DND-41 (cell line): ENCODE data around the gene TSTD2.

Experiments
- ATAC-seq: fragments of 200-7000 bp; cut with Tn5 transposase; 3 replicates; pipeline ENCODE4 v1.9.1; 2021; ENCODE audit warnings: low read depth; ENCODE audit not compliant: insufficient read depth
- DNase-seq: peaks from one replicate; pipeline ENCODE4 v3.0.0-alpha.2; 2020
- H2AFZ ChIP-seq: 2 replicates; pipeline ENCODE4 v1.6.0; 2012; ENCODE audit warnings: low read depth, low read length
- H3K27ac ChIP-seq: 2 replicates; pipeline ENCODE4 v1.5.1; 2012; ENCODE audit warnings: low read length, inconsistent platforms
- H3K27me3 ChIP-seq: fragments of 200-600 bp; sonication (generic); 2 replicates; pipeline ENCODE4 v1.6.0; 2012; ENCODE audit warnings: low read length, mild to moderate bottlenecking, inconsistent platforms; ENCODE audit not compliant: insufficient read depth, poor library complexity
- H3K36me3 ChIP-seq: 2 replicates; pipeline ENCODE4 v1.5.1; 2012; ENCODE audit warnings: low read length, inconsistent platforms; ENCODE audit not compliant: insufficient read depth
- H3K4me1 ChIP-seq: 2 replicates; pipeline ENCODE4 v1.5.1; 2012; ENCODE audit warnings: mild to moderate bottlenecking, low read length; ENCODE audit not compliant: insufficient read depth
- H3K4me2 ChIP-seq: 2 replicates; pipeline ENCODE4 v1.6.0; 2012; ENCODE audit warnings: mild to moderate bottlenecking, moderate library complexity, low read length, inconsistent platforms; ENCODE audit not compliant: insufficient read depth
- H3K4me3 ChIP-seq, 2 experiments: fragments of 200-600 bp in 1 of 2; shearing (Covaris generic) in 1 of 2; 2 replicates each; pipeline ENCODE4 v1.5.1; 2012 to 2016; ENCODE audit warnings: inconsistent platforms in 2 of 2, low read length in 2 of 2, mild to moderate bottlenecking in 2 of 2, low read depth in 1 of 2, moderate library complexity in 1 of 2
- H3K79me2 ChIP-seq: 2 replicates; pipeline ENCODE4 v1.6.0; 2012; ENCODE audit warnings: low read length, inconsistent platforms; ENCODE audit not compliant: insufficient read depth
- H3K9ac ChIP-seq: 2 replicates; pipeline ENCODE4 v1.6.0; 2012; ENCODE audit warnings: low read depth, mild to moderate bottlenecking, inconsistent platforms, low read length, moderate library complexity
- H3K9me3 ChIP-seq: 2 replicates; pipeline ENCODE4 v1.5.1; 2012; ENCODE audit warnings: low read length, moderate library complexity, mild to moderate bottlenecking, inconsistent platforms; ENCODE audit not compliant: insufficient read depth, severe bottlenecking
- H4K20me1 ChIP-seq: 2 replicates; pipeline ENCODE4 v1.6.0; 2012; ENCODE audit warnings: low read length; ENCODE audit not compliant: insufficient read depth
- EZH2 ChIP-seq: IDR thresholded peaks from 3 replicates; pipeline ENCODE4 v1.6.1; 2012; ENCODE audit warnings: borderline replicate concordance, low read depth, mild to moderate bottlenecking, moderate library complexity, low read length, inconsistent platforms; ENCODE audit not compliant: severe bottlenecking
- TF ChIP-seq, protein P1 (sequence below): IDR thresholded peaks from 2 replicates; pipeline ENCODE4 v1.5.1; 2012; ENCODE audit warnings: borderline replicate concordance, low read length, moderate library complexity, mild to moderate bottlenecking; ENCODE audit not compliant: poor library complexity, severe bottlenecking; ENCODE audit errors: extremely low read depth

TSTD2 gene

DNA sequence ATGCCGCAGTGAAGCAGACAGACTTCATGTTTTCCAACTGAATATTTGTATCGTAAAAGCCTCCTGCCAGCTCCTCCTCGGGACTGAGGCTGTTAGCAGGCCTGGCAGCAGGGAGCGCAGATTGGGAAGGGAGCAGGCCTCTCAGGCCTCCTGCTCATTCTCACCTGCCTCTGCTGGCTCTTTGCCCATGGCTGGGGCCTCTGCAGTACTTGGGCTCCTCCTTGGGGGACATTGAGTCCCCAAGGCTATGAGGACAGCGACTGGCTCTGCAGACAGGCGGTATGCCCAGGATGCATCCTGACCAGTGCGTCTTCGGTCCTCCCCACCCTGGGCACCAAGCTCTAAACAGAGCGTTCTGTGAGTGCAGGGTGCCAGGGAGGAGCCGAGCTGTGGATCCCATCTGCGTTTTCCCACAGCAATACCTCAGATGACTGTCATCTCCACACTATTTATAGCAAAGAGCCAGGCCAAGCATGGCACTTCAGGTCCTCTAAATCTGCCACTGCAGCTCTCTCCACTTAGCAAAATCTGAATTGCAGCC, 38.7 kb downstream of the TSTD2 start:
- H3K9me3 ChIP-seq, result no peaks in the 10 kb centered on the region
- ATAC-seq (no peak), DNase-seq (no peak)
- TF ChIP-seq, protein P1, sequence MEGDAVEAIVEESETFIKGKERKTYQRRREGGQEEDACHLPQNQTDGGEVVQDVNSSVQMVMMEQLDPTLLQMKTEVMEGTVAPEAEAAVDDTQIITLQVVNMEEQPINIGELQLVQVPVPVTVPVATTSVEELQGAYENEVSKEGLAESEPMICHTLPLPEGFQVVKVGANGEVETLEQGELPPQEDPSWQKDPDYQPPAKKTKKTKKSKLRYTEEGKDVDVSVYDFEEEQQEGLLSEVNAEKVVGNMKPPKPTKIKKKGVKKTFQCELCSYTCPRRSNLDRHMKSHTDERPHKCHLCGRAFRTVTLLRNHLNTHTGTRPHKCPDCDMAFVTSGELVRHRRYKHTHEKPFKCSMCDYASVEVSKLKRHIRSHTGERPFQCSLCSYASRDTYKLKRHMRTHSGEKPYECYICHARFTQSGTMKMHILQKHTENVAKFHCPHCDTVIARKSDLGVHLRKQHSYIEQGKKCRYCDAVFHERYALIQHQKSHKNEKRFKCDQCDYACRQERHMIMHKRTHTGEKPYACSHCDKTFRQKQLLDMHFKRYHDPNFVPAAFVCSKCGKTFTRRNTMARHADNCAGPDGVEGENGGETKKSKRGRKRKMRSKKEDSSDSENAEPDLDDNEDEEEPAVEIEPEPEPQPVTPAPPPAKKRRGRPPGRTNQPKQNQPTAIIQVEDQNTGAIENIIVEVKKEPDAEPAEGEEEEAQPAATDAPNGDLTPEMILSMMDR, result no peak
- TF ChIP-seq EZH2, result no peak
- no peak overlapping the region for H3K9ac ChIP-seq
- H3K4me1 ChIP-seq, result peaks cover 6% of the 10 kb centered on the region; the same call in 1 of the 2 replicates
- H3K27me3 ChIP-seq, result peaks cover 4% of the 10 kb centered on the region
- H2AFZ ChIP-seq, result no peak overlapping the region
- H3K79me2 ChIP-seq, result no peaks in the 10 kb centered on the region
- H3K27ac ChIP-seq, result no peak overlapping the region
- H3K4me3 ChIP-seq, result no peak overlapping the region
- no peaks in the 10 kb centered on the region for H4K20me1 ChIP-seq
- no peak overlapping the region for H3K4me2 ChIP-seq
- peaks cover 2% of the 10 kb centered on the region; the same call in 1 of the 2 replicates for H3K36me3 ChIP-seq

DNA sequence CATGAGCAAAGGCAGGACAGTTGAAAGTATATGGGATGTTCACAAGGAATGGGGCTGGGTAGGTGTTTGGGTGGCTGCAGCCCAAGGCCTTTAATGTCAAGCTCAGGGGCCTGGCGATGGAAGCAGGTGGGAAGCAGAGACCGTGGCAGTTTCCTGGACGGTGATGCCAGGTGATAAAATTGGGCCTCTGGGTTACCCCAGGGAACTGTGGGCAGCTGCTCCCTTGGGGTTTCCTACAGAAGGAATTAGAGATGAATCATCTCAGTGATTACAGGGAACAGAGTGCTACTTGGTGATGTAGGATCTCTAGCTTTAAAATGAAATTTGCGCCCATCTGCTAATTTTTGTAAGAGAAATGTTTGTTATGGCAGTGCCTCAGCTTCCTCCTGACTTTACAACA, 39.2 kb downstream of the TSTD2 start:
- no peaks in the 10 kb centered on the region for H3K79me2 ChIP-seq
- H3K36me3 ChIP-seq, result no peaks in the 10 kb centered on the region
- no peak overlapping the region for H3K27ac ChIP-seq
- H2AFZ ChIP-seq, result no peak overlapping the region
- H4K20me1 ChIP-seq, result no peaks in the 10 kb centered on the region
- peaks cover 6% of the 10 kb centered on the region; the same call in 1 of the 2 replicates for H3K4me1 ChIP-seq
- peaks cover 4% of the 10 kb centered on the region for H3K27me3 ChIP-seq
- H3K9ac ChIP-seq, result no peak overlapping the region
- ATAC-seq, result no peak
- DNase-seq, result no peak
- TF ChIP-seq, protein P1, result no peak
- TF ChIP-seq EZH2, result no peak
- H3K9me3 ChIP-seq, result no peaks in the 10 kb centered on the region
- H3K4me2 ChIP-seq, result no peak overlapping the region
- no peak overlapping the region for H3K4me3 ChIP-seq

DNA sequence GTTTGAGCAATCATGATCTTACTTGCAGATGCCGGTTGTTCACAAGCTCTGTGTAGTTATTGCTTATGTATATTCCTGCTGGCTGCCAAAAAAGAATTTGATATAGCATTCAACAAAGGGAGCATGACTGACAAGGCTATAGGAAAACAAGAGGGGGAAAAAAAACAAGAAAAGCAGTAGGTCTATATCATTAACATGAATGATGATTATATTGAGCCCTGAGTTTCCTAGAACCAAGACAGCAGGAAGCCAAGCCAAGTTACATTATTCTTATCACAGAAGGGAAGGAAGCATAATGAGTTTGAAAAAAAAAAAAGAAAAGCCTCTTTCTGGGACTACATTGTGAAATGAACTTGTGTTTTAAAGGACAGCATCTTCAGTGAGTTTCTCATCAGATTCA, 41.0 kb downstream of the TSTD2 start:
- Histone ChIP-seq H3K27ac (no peak overlapping the region), H3K79me2 (no peaks in the 10 kb centered on the region), H3K27me3 (peaks cover 4% of the 10 kb centered on the region), H2AFZ (no peak overlapping the region), H3K9me3 (no peaks in the 10 kb centered on the region), H3K4me2 (no peak overlapping the region), H3K9ac (no peak overlapping the region), H3K4me3 (no peak overlapping the region), H4K20me1 (no peaks in the 10 kb centered on the region), H3K36me3 (no peaks in the 10 kb centered on the region), H3K4me1 (no peaks in the 10 kb centered on the region)
- no peak for TF ChIP-seq EZH2
- TF ChIP-seq, protein P1, result no peak
- ATAC-seq (no peak), DNase-seq (no peak)
